GM11168 (cell line): Measurements from ENCODE around the gene SPRR3.

ENCODE experiments used
- in situ Hi-C: fragments of 300-500 bp; cut with MboI; formaldehyde crosslinking; loops from one replicate; pipeline ENCODE4 v1.12.0; 2022; ENCODE audit warnings: low sequenced_read_pairs; ENCODE audit not compliant: unreplicated experiment

Gene SPRR3, protein sequence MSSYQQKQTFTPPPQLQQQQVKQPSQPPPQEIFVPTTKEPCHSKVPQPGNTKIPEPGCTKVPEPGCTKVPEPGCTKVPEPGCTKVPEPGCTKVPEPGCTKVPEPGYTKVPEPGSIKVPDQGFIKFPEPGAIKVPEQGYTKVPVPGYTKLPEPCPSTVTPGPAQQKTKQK

DNA sequence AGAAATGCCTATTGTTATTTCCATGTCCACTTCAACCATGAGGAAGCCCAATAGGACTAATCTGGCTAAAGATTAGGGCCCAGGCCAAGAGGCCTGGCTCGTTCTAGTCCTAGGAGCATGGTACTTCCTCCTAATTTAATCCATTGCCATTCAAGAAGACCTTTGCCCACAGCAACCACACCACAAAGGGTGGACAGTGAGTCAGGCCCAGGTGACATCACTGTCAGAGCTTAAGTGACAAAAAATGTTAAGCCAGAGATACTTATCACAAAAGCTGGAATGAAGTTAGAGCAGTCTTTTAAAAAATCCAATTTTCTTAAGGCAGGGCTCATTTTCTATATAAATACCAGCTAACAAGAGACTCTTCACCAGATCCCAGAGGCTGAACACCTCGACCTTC, at the start of gene SPRR3:
Gene SPRR3 (plus strand): TSS at position 368 of the 400 bp plus-strand sequence. CDS start 1,272 bp downstream, outside the sequence.
- in situ Hi-C loops, result no loop called here

DNA sequence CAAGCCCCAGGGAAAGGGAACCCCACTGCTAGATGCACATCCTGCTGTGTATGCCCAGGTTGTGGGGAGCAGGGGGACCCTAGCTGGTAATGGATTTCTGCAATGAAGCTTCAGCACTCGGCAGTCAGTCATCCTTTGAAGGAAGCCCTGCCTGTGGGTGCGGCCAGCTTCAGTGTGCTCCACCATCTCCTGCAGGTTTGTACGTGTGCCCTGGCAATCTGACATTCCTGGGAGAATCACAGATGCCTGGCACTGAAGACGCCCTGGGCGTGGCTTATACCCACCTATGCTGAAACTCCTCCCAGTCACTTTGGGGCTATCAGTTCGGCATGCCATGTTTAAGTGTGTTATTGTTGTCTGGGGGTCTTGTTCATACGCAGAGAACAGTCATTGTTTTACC, 47.8 kb upstream of the SPRR3 start:
- in situ Hi-C loops, result no loop called here

- in situ Hi-C loops, result no loop called here
Measured at GRCh38 chr1:152954436-152954835, 47.1 kb upstream of the SPRR3 start.

GRCh38 chr1:152957561-152957960, 44.0 kb upstream of the SPRR3 start:
- in situ Hi-C loops, result no loop called here

DNA sequence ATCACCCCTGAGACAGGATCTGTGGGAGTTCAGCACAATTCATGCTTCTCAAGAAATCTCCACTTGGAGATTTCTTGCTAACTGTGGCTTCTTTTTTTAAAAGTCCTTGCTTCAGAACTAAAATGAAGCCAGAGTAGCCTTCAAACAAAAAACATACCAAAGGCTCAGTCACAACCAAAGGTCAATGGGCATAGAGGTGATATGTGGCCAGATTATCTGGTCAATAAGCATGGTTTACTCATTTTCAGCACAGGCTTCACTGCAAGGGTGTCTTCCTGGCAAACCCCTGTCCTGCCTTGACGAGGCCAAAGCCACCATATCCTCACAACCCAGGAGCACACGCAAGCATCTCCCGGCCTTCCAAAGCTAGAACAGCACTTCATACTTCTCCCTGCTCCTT, 42.3 kb upstream of the SPRR3 start:
- in situ Hi-C loops, result no loop called here

DNA sequence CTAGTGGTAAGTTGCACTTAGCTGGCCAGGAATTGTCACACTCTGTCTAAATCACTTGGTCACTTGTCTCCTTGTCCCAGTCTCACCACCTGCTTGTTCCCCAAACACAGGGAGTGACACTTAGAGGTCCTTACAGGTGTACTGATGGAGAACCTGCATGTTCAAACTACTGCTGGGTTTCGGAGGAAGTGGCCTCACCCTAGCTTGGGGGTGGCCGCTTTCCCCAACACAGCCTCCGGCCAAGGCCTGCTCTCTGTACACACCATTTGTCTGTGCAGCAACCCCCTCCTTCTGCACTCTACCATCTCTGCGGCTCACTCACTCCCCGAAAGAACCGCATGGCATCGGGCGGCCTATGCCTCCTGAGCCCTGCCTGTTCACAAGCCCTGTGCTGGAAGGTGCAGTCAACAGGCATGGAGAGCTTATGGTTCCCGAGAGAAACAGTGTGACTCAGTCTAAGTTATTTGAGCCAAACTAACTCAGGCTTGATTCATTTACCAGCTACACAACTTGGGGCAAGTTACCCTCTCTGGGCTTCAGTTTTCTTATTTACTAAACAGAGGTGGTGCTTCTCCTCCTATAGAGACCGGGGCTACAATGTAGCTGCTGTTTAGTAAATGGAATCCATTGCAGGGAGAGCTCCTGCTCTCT, 41.6 kb upstream of the SPRR3 start:
- in situ Hi-C loops, result no loop called here

GRCh38 chr1:152960452-152961044, 41.0 kb upstream of the SPRR3 start:
- in situ Hi-C loops, result no loop called here

DNA sequence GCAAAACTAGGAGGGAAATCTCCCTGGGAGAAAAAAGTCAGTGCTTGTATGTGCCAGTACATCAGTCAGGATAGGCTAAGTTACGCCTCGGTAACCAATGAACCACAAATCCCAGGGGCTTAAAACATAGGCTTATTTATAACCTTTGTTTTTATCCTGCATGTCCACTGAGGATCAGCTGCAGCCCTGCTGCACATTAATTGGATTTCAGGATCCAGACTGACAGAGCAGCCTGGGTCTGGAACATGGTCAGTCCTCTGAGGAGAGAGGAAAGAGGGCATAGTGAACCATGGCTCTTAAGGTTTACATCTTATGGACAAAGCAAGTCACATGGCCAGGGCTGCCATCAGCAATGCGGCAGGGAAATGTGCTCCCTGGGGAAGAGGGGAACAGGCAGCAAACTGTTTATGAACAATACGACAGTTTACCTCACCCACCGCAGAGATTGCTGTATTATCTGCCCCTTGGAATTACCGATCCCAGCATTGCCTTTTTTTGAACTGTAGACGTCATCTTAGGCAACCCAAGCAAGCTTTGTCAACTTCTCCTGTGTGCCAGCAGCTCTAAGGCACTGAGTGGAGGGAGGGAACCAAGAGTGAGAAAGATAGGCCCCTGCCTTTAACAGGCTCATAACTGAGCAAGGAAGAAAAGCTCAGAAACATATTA, 40.2 kb upstream of the SPRR3 start:
- in situ Hi-C loops, result no loop called here

- in situ Hi-C loops, result no loop called here
Measured at GRCh38 chr1:152962876-152963415, 38.6 kb upstream of the SPRR3 start.

GRCh38 chr1:152964536-152964935, 37.0 kb upstream of the SPRR3 start:
- in situ Hi-C loops, result no loop called here

DNA sequence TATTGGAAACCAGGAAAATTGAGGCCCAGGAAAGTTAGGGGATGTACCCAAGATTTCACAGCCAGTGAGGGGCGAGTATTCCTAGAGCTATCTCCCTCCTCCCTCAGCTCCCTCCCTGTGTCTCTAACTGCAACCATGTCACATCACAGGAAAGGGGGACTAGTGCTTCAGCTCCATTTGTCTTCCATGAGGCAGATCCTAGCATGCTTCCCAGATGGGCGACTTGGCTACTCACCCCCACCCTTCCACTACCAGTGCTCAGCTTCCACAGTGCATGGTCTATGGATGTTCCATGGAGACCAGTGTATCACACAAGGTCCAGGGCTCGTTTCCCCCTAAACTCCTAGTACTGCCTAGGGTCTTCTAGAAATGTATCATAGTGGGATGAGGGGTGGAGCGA, 35.7 kb upstream of the SPRR3 start:
- in situ Hi-C loops, result no loop called here

GRCh38 chr1:152967201-152967600, 34.3 kb upstream of the SPRR3 start:
- in situ Hi-C loops, result no loop called here

- in situ Hi-C loops, result no loop called here
Measured at GRCh38 chr1:152968248-152968647, 33.3 kb upstream of the SPRR3 start.

GRCh38 chr1:152969036-152969435, 32.5 kb upstream of the SPRR3 start:
- in situ Hi-C loops, result no loop called here

GRCh38 chr1:152970495-152970894, 31.1 kb upstream of the SPRR3 start, which contains the start of gene SPRR4:
TSS of gene SPRR4 (plus strand) at chr1:152970648. CDS start at chr1:152971891, 1,243 bp downstream.
- in situ Hi-C loops, result no loop called here

- in situ Hi-C loops, result no loop called here
Measured at GRCh38 chr1:152972196-152972886, 29.2 kb upstream of the SPRR3 start.

- in situ Hi-C loops, result no loop called here
Measured at GRCh38 chr1:152976688-152977087, 24.9 kb upstream of the SPRR3 start.

DNA sequence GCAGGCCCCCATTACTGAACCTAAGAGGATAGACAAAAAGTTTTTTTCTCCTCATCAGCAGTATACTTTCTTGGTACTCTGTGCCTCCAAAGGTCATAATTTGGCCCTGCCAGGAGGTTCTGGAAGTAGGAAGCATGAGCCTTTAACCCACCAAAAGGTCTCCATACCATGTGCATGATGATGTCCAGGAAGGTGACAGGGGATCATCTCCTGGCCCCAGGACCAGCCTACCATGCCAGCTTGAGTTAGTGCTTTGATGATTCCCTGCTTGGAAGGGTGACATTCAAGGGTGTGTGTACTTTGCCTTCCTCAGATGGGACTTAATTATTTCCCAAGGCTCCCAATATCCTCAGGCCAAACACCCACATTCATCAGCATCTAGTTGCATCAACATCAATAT, 23.9 kb upstream of the SPRR3 start:
- in situ Hi-C loops, result no loop called here

- in situ Hi-C loops, result no loop called here
Measured at GRCh38 chr1:152980676-152981075, 20.9 kb upstream of the SPRR3 start.

DNA sequence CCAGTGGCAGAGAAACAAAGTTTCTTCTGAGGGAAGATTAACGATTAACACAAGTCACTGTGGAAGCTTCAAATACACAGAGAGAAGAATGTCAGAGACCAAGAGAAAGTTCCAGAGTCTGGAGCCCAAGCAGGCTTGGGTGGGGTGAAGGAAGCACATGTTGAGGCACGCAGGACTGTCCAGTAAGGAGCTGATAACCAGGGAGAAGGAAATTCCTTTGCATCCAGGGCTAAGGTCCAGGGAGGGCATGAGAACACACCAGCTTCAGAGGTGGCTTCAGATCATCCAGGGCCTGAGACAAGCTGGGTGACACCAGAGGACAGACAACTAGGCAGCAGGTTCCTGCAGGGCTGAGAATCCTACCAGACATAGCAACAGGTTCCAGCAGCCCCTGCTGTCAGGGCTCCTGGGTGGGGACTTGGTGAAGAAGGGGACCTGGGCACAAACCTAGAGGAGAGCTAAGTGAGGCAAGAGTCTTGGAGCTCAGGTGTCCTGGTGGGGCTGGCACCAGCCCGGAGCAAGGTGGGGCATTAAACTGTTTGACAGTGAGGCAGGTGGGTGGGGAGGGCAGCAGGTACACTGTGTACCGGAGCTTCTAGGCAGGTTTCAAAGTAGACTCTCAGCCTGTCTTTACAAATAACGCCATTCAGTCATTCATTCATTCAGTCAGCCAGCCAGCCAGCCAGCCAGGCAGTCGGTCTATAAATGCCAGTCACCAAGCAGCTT, 20.2 kb upstream of the SPRR3 start:
- in situ Hi-C loops, result no loop called here
